GM10248 (cell line): ENCODE results near the gene TPPP.

Experiments
- CTCF ChIA-PET: fragments of 300-600 bp; sonication (Branson Sonifier 250); formaldehyde crosslinking; extraction: SDS; loops from one replicate; lab custom pipeline; 2021; ENCODE audit warnings: antibody characterized with exemption; lab: Yijun Ruan, JAX
- POLR2A ChIA-PET: fragments of 350-650 bp; sonication (Branson Sonifier 250); formaldehyde crosslinking; extraction: SDS; loops from one replicate; lab custom pipeline; 2020; ENCODE audit warnings: antibody characterized with exemption; lab: Yijun Ruan, JAX
- DNase-seq: peaks from one replicate; pipeline ENCODE4 v3.0.0; 2012; ENCODE audit errors: extremely low spot score
- CTCF ChIP-seq: IDR thresholded peaks from 2 replicates; pipeline ENCODE4 v1.5.1; 2012; ENCODE audit warnings: mild to moderate bottlenecking, low read depth; ENCODE audit errors: extremely low read depth, missing control alignments, control extremely low read depth

Gene TPPP

GRCh38 chr5:669842-670395, 23.2 kb downstream of the TPPP start:
- no peak for TF ChIP-seq CTCF
- POLR2A ChIA-PET: no interaction called here

DNA sequence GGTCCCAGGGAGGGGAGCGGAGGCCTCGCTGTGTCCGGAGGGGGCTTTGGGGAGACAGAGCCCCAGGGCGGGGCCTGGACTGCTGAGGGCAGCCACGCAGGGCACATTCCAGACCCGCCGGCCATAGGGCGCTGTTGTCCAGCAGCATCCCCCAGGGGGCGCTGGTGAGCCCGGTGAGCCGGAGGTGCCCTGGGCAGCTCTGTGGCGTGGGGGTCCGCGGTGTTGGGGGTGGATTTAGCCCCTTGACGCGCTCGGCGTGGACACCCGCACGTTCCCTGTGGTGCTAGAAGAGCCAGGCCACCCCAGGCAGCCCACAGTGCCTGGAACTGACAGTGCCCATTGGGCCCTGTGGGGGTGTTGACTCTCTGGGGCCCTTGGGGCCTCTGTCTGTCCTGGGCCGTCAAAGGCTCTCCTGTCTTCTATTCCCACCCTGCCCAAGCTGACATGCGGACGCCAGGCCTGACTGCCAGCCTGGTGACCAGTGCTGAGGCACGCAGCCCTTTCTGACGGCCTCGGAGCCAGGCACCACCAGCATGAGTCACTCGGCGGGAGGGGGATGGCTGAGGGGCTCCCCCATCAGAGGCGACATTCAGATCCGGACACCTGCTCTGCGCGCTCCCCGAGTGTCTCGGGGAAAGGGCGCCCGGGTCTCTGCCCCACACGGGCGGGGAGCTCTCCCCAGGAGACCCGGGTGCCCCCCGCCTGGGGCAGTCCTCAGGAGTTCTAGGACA, 23.9 kb downstream of the TPPP start:
- DNase-seq: peak; percentile 58
- CTCF ChIA-PET: interaction anchor here (0.7 to 6.7 kb wide), 15 partner anchors 9 to 1296 kb away, joined by 3 to 73 read pairs (median 4); no protein-coding TSS in a partner anchor
- POLR2A ChIA-PET: no interaction called here
- peak; percentile 60 for TF ChIP-seq CTCF

More at GRCh38 chr5:669842-670395, 23.2 kb downstream of the TPPP start:
- CTCF ChIA-PET: interaction anchor here (1.1 to 6.7 kb wide), 12 partner anchors 10 to 975 kb away, joined by 3 to 73 read pairs (median 4); no protein-coding TSS in a partner anchor
- DNase-seq: no peak

DNA sequence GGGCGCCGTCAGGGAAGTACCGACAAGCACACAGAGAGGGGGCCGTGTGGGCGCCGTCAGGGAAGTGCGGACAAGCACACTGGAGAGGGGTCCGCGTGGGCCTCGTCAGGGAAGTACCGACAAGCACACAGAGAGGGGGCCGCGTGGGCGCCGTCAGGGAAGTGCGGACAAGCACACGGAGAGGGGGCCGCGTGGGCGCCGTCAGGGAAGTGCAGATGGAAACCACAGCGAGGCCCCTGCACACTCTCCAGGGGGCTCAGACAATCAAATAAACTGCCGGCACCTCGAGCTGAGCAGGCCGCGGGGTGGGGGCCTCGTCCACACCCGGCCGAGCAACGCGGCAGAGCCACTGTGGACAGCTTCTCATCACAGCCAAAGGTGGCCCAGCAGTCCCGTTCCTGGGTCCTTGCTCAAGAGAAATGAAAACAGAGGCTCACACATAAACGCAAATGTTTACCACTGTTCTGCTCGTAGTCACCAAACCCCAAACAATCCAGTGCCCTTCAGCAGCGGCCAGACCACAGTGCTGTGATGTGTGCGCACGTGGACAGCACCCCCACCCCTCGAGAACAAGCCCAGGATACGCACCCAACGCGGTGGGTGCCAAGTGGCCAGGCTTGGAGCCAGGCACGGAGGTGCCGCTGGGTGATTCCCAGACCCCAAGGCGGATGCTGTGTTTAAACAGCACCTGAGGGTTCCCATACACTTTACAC, 24.7 kb downstream of the TPPP start:
- ChIA-PET CTCF (interaction anchor here (0.7 to 6.7 kb wide), 6 partner anchors 14 to 1297 kb away, joined by 3 to 73 read pairs (median 4); no protein-coding TSS in a partner anchor), POLR2A (no interaction called here)
- no peak for DNase-seq
- TF ChIP-seq CTCF: no peak

- TF ChIP-seq CTCF: no peak
- CTCF ChIA-PET: interaction anchor here (1.0 kb wide), 2 partner anchors 236 to 238 kb away, joined by 3 to 4 read pairs; no protein-coding TSS in a partner anchor
- DNase-seq: no peak
- POLR2A ChIA-PET: no interaction called here
These were observed 26.2 kb downstream of the TPPP start for GRCh38 chr5:666816-667498.

GRCh38 chr5:665956-666711, 27.0 kb downstream of the TPPP start:
- no peak for TF ChIP-seq CTCF
- DNase-seq: no peak
- ChIA-PET POLR2A (interaction anchor here (0.6 kb wide), 1 partner anchor 527 kb away, joined by 6 read pairs; no protein-coding TSS in a partner anchor), CTCF (interaction anchor here (1.0 kb wide), 2 partner anchors 237 to 239 kb away, joined by 3 to 4 read pairs; no protein-coding TSS in a partner anchor)
